ENCODE results near the gene RNU6-8.

DNA sequence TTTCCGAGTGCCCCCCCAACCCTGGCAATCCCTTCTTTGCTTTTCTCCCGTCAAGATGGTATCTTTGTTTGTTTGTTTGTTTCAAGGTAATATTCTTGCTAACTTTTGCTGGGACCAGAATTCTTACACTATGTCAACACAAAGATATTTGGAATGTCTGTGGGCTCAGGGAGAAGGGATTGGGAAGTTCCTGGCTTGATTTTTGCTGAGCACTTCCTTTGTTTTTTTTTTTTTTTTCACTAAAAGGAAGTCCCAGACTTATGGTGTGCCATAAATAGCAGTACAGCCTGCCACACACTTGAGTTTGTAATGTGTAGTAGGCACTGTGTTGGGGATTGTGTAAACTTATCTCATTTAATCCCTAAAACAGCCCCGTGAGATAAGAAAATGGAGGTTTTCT lies 12.4 kb downstream of the RNU6-8 start:
- TF ChIP-seq, protein P1, sequence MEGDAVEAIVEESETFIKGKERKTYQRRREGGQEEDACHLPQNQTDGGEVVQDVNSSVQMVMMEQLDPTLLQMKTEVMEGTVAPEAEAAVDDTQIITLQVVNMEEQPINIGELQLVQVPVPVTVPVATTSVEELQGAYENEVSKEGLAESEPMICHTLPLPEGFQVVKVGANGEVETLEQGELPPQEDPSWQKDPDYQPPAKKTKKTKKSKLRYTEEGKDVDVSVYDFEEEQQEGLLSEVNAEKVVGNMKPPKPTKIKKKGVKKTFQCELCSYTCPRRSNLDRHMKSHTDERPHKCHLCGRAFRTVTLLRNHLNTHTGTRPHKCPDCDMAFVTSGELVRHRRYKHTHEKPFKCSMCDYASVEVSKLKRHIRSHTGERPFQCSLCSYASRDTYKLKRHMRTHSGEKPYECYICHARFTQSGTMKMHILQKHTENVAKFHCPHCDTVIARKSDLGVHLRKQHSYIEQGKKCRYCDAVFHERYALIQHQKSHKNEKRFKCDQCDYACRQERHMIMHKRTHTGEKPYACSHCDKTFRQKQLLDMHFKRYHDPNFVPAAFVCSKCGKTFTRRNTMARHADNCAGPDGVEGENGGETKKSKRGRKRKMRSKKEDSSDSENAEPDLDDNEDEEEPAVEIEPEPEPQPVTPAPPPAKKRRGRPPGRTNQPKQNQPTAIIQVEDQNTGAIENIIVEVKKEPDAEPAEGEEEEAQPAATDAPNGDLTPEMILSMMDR (IDR thresholded peaks at IDR 0.05; ENCODE audit: low read depth, low read length) = no peak
- TF ChIP-seq, protein P2, sequence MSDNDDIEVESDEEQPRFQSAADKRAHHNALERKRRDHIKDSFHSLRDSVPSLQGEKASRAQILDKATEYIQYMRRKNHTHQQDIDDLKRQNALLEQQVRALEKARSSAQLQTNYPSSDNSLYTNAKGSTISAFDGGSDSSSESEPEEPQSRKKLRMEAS (IDR thresholded peaks at IDR 0.05; ENCODE audit: low read depth, low read length) = no peak
